DMS153 treated with DMSO at 0.1 percent for 48 hours (cell line): ENCODE data around the gene B3GNT3.

Experiments
- DNase-seq: peaks from one replicate; lab custom pipeline; 2025; ENCODE audit not compliant: unreplicated experiment; lab: John Stamatoyannopoulos, UW

The B3GNT3 gene

GRCh38 chr19:17794731-17795494 is at the start of gene B3GNT3:
Gene B3GNT3 (plus strand): TSS chr19:17795138. CDS start chr19:17807808, 12,670 bp downstream.
- DNase-seq = peak; percentile 40

GRCh38 chr19:17747205-17748098 is 47.5 kb upstream of the B3GNT3 start:
- DNase-seq = peak; percentile 89

- DNase-seq = no peak
Measured at GRCh38 chr19:17748884-17749638, 45.9 kb upstream of the B3GNT3 start.

- no peak for DNase-seq
Measured at GRCh38 chr19:17749912-17750317, 45.0 kb upstream of the B3GNT3 start.

GRCh38 chr19:17751103-17751911 is 43.6 kb upstream of the B3GNT3 start, which contains the start of gene FCHO1:
Gene FCHO1 (plus strand): TSS chr19:17751477. CDS start chr19:17755165, 3,688 bp downstream.
- no peak for DNase-seq

GRCh38 chr19:17751912-17752273 is 43.0 kb upstream of the B3GNT3 start:
- DNase-seq = no peak

- DNase-seq = no peak
Measured at GRCh38 chr19:17752865-17753639, 41.9 kb upstream of the B3GNT3 start.

- no peak for DNase-seq
Measured at GRCh38 chr19:17753976-17754375, 41.0 kb upstream of the B3GNT3 start.

- DNase-seq = no peak
Measured at GRCh38 chr19:17754634-17755442, 40.1 kb upstream of the B3GNT3 start.

- no peak for DNase-seq
Measured at GRCh38 chr19:17755443-17755890, 39.5 kb upstream of the B3GNT3 start.

GRCh38 chr19:17755977-17756670 is 38.8 kb upstream of the B3GNT3 start:
- peak; percentile 7 for DNase-seq

GRCh38 chr19:17757125-17757524 is 37.8 kb upstream of the B3GNT3 start:
- no peak for DNase-seq

- no peak for DNase-seq
Measured at GRCh38 chr19:17758515-17758914, 36.4 kb upstream of the B3GNT3 start.

- no peak for DNase-seq
Measured at GRCh38 chr19:17761148-17761547, 33.8 kb upstream of the B3GNT3 start.

- DNase-seq = no peak
Measured at GRCh38 chr19:17762505-17763229, 32.3 kb upstream of the B3GNT3 start.

GRCh38 chr19:17764348-17764747 is 30.6 kb upstream of the B3GNT3 start:
- no peak for DNase-seq

- DNase-seq = no peak
Measured at GRCh38 chr19:17765069-17765618, 29.8 kb upstream of the B3GNT3 start.
